ENCODE results near the gene COPA. TPM values are rescaled to one million over a fixed set of nuclear protein-coding genes. Genes with fewer than 3 reads are reported as not detected.

COPA gene
- total RNA-seq, 1 donor from 2014 or later = 281 TPM

GRCh38 chr1:160285506-160285905, 57.5 kb downstream of the COPA start:
- peak overlapping the region; percentile 97 for H3K9ac ChIP-seq (ENCODE audit: low read length)
- TF ChIP-seq CTCF (IDR thresholded peaks at IDR 0.05; ENCODE audit: insufficient read depth, low read depth, low read length) (no peak), EZH2 (IDR thresholded peaks at IDR 0.05; ENCODE audit: insufficient read depth, low read length) (no peak)
- Mint-ChIP-seq H3K27me3 (ENCODE audit: low read depth, unreplicated experiment) (no peaks in the 10 kb centered on the region), H3K4me1 (ENCODE audit: low read depth, unreplicated experiment) (peaks cover 9% of the 10 kb centered on the region), H3K9me3 (ENCODE audit: unreplicated experiment) (no peaks in the 10 kb centered on the region), H3K4me3 (ENCODE audit: unreplicated experiment) (peak overlapping the region; percentile 94), H3K27ac (ENCODE audit: unreplicated experiment) (no peak overlapping the region), H3K36me3 (ENCODE audit: low read depth, unreplicated experiment) (peaks cover 20% of the 10 kb centered on the region)
- no peaks in the 10 kb centered on the region for H3K27me3 ChIP-seq (ENCODE audit: insufficient read depth, low read length)
- FAIRE-seq = no peak
- peak overlapping the region; percentile 98 for H3K4me2 ChIP-seq (ENCODE audit: low read length)
- H3K27ac ChIP-seq (ENCODE audit: low read depth, low read length) = no peak overlapping the region
- H3K4me1 ChIP-seq (ENCODE audit: insufficient read depth, low read length) = peaks cover 7% of the 10 kb centered on the region
- H3K36me3 ChIP-seq (ENCODE audit: insufficient read depth, low read length) = peaks cover 35% of the 10 kb centered on the region
- H3K4me3 ChIP-seq (ENCODE audit: insufficient read depth, low read depth, low read length) = peak overlapping the region; percentile 92
- H2AFZ ChIP-seq (ENCODE audit: low read depth, low read length) = no peak overlapping the region
- peaks cover 26% of the 10 kb centered on the region for H3K79me2 ChIP-seq (ENCODE audit: insufficient read depth, low read length)
- peaks cover 23% of the 10 kb centered on the region for H4K20me1 ChIP-seq (ENCODE audit: insufficient read depth, low read length)
- no peak for DNase-seq (ENCODE audit: low read depth)
- H3K9me3 ChIP-seq (ENCODE audit: insufficient read depth, low read depth, low read length) = no peaks in the 10 kb centered on the region

GRCh38 chr1:160284782-160285344, 58.2 kb downstream of the COPA start, which contains the start of gene PEX19:
PEX19 (minus strand) TSS chr1:160285133; CDS start chr1:160285124, 9 bp downstream.
- Histone ChIP-seq H3K9me3 (ENCODE audit: insufficient read depth, low read depth, low read length) (no peaks in the 10 kb centered on the region), H3K27ac (ENCODE audit: low read depth, low read length) (peak within 1 kb of the TSS; percentile 81), H3K4me1 (ENCODE audit: insufficient read depth, low read length) (peaks cover 7% of the 10 kb centered on the region), H3K9ac (ENCODE audit: low read length) (peak within 1 kb of the TSS; percentile 97), H3K27me3 (ENCODE audit: insufficient read depth, low read length) (no peaks in the 10 kb centered on the region), H4K20me1 (ENCODE audit: insufficient read depth, low read length) (peaks cover 17% of the 10 kb centered on the region), H3K4me2 (ENCODE audit: low read length) (peak within 1 kb of the TSS; percentile 98), H3K79me2 (ENCODE audit: insufficient read depth, low read length) (peaks cover 26% of the 10 kb centered on the region), H3K4me3 (ENCODE audit: insufficient read depth, low read depth, low read length) (peak within 1 kb of the TSS; percentile 92), H3K36me3 (ENCODE audit: insufficient read depth, low read length) (peaks cover 33% of the 10 kb centered on the region), H2AFZ (ENCODE audit: low read depth, low read length) (peak within 1 kb of the TSS; percentile 63)
- Mint-ChIP-seq H3K27ac (ENCODE audit: unreplicated experiment) (peak within 1 kb of the TSS; percentile 93), H3K4me3 (ENCODE audit: unreplicated experiment) (peak within 1 kb of the TSS; percentile 94), H3K36me3 (ENCODE audit: low read depth, unreplicated experiment) (peaks cover 20% of the 10 kb centered on the region), H3K9me3 (ENCODE audit: unreplicated experiment) (no peaks in the 10 kb centered on the region), H3K27me3 (ENCODE audit: low read depth, unreplicated experiment) (no peaks in the 10 kb centered on the region), H3K4me1 (ENCODE audit: low read depth, unreplicated experiment) (peaks cover 8% of the 10 kb centered on the region)
- TF ChIP-seq CTCF (IDR thresholded peaks at IDR 0.05; ENCODE audit: insufficient read depth, low read depth, low read length) = no peak
- TF ChIP-seq EZH2 (IDR thresholded peaks at IDR 0.05; ENCODE audit: insufficient read depth, low read length) = no peak
- DNase-seq (ENCODE audit: low read depth) (peak; percentile 88), FAIRE-seq (no peak)

- no peaks in the 10 kb centered on the region for H3K9me3 Mint-ChIP-seq (ENCODE audit: unreplicated experiment)
- H3K4me3 Mint-ChIP-seq (ENCODE audit: unreplicated experiment) = peak overlapping the region; percentile 94
- Histone ChIP-seq H3K4me2 (ENCODE audit: low read length) (peak overlapping the region; percentile 98), H4K20me1 (ENCODE audit: insufficient read depth, low read length) (peaks cover 12% of the 10 kb centered on the region), H3K4me1 (ENCODE audit: insufficient read depth, low read length) (peaks cover 7% of the 10 kb centered on the region), H3K9ac (ENCODE audit: low read length) (peak overlapping the region; percentile 97), H3K27me3 (ENCODE audit: insufficient read depth, low read length) (no peaks in the 10 kb centered on the region), H2AFZ (ENCODE audit: low read depth, low read length) (peak overlapping the region; percentile 63), H3K4me3 (ENCODE audit: insufficient read depth, low read depth, low read length) (peak overlapping the region; percentile 92), H3K36me3 (ENCODE audit: insufficient read depth, low read length) (peaks cover 33% of the 10 kb centered on the region), H3K27ac (ENCODE audit: low read depth, low read length) (peak overlapping the region; percentile 81), H3K9me3 (ENCODE audit: insufficient read depth, low read depth, low read length) (no peaks in the 10 kb centered on the region), H3K79me2 (ENCODE audit: insufficient read depth, low read length) (peaks cover 26% of the 10 kb centered on the region)
- TF ChIP-seq CTCF (IDR thresholded peaks at IDR 0.05; ENCODE audit: insufficient read depth, low read depth, low read length) = no peak
- TF ChIP-seq EZH2 (IDR thresholded peaks at IDR 0.05; ENCODE audit: insufficient read depth, low read length) = no peak
- peaks cover 19% of the 10 kb centered on the region for H3K36me3 Mint-ChIP-seq (ENCODE audit: low read depth, unreplicated experiment)
- peaks cover 8% of the 10 kb centered on the region for H3K4me1 Mint-ChIP-seq (ENCODE audit: low read depth, unreplicated experiment)
- DNase-seq (ENCODE audit: low read depth) (peak; percentile 66), FAIRE-seq (no peak)
- no peaks in the 10 kb centered on the region for H3K27me3 Mint-ChIP-seq (ENCODE audit: low read depth, unreplicated experiment)
- H3K27ac Mint-ChIP-seq (ENCODE audit: unreplicated experiment) = peak overlapping the region; percentile 93
Measured at GRCh38 chr1:160284220-160284781, 58.7 kb downstream of the COPA start.
